Neuronal stem cell (in vitro differentiated cells): ENCODE measurements around the gene SOWAHA.

Experiments
- DNase-seq: peaks from one replicate; pipeline ENCODE4 v3.0.0-alpha.2; 2013; ENCODE audit warnings: low spot score
- H2AFZ ChIP-seq: one replicate; pipeline ENCODE4 v1.6.1; 2013; ENCODE audit warnings: mild to moderate bottlenecking, low read length, inconsistent platforms
- H2AK5ac ChIP-seq: 2 replicates; pipeline ENCODE4 v1.6.1; 2013; ENCODE audit warnings: low read depth, mild to moderate bottlenecking, inconsistent platforms, low read length, moderate library complexity, mixed read lengths
- H2BK120ac ChIP-seq: 2 replicates; pipeline ENCODE4 v1.6.1; 2013; ENCODE audit warnings: low read depth, mild to moderate bottlenecking, inconsistent platforms, low read length, moderate library complexity, mixed read lengths
- H2BK12ac ChIP-seq: one replicate; pipeline ENCODE4 v1.6.1; 2013; ENCODE audit warnings: low read length, inconsistent platforms
- H2BK15ac ChIP-seq: 2 replicates; pipeline ENCODE4 v1.6.1; 2013; ENCODE audit warnings: mild to moderate bottlenecking, low read length, inconsistent platforms, mixed read lengths
- H2BK5ac ChIP-seq: one replicate; pipeline ENCODE4 v1.6.1; 2013; ENCODE audit warnings: inconsistent platforms, mild to moderate bottlenecking, low read length, moderate library complexity
- H3K14ac ChIP-seq: one replicate; pipeline ENCODE4 v1.6.1; 2013; ENCODE audit warnings: low read length, inconsistent platforms
- H3K18ac ChIP-seq: 2 replicates; pipeline ENCODE4 v1.6.1; 2013; ENCODE audit warnings: low read length, inconsistent platforms
- H3K23ac ChIP-seq: 2 replicates; pipeline ENCODE4 v1.6.1; 2013; ENCODE audit warnings: low read depth, mild to moderate bottlenecking, mixed read lengths, low read length, inconsistent platforms; ENCODE audit not compliant: poor library complexity
- H3K27ac ChIP-seq: replicated peaks from 3 replicates; pipeline ENCODE4 v1.5.1; 2013; ENCODE audit warnings: low read length, inconsistent platforms
- H3K27me3 ChIP-seq, 3 experiments: 2 replicates each; pipeline ENCODE4 v1.6.1; 2013; ENCODE audit warnings: low read length in 3 of 3, mild to moderate bottlenecking in 2 of 3, inconsistent platforms in 1 of 3, low read depth in 1 of 3, mixed read lengths in 1 of 3, moderate library complexity in 1 of 3; ENCODE audit not compliant: control insufficient read depth in 3 of 3, insufficient read depth in 3 of 3
- H3K36me3 ChIP-seq, 2 donors: replicated peaks in 1 of 2; 2 replicates each; pipeline ENCODE4 v1.6.1; 2013; ENCODE audit warnings: low read length in 2 of 2; ENCODE audit not compliant: control insufficient read depth in 2 of 2, insufficient read depth in 2 of 2
- H3K4ac ChIP-seq: 2 replicates; pipeline ENCODE4 v1.6.1; 2013; ENCODE audit warnings: inconsistent platforms, mild to moderate bottlenecking, low read length, moderate library complexity
- H3K4me1 ChIP-seq, 2 donors: 1 replicate in 1 of 2; 2 replicates in 1 of 2; pipeline ENCODE4 v1.6.1; 2013; ENCODE audit warnings: low read length in 2 of 2, low read depth in 1 of 2; ENCODE audit not compliant: control insufficient read depth in 2 of 2, insufficient read depth in 1 of 2
- H3K4me2 ChIP-seq: one replicate; pipeline ENCODE4 v1.6.1; 2013; ENCODE audit warnings: mild to moderate bottlenecking, low read length, inconsistent platforms; ENCODE audit not compliant: insufficient read depth, poor library complexity, severe bottlenecking
- H3K4me3 ChIP-seq, 2 donors: 2 replicates each; pipeline ENCODE4 v1.5.1; 2013; ENCODE audit warnings: low read length in 2 of 2, mild to moderate bottlenecking in 2 of 2, inconsistent platforms in 1 of 2, moderate library complexity in 1 of 2
- H3K79me1 ChIP-seq: one replicate; pipeline ENCODE4 v1.6.1; 2013; ENCODE audit warnings: low read depth, mild to moderate bottlenecking, inconsistent platforms, low read length, moderate library complexity
- H3K9ac ChIP-seq: one replicate; pipeline ENCODE4 v1.6.1; 2013; ENCODE audit warnings: mild to moderate bottlenecking, low read depth, low read length, inconsistent platforms; ENCODE audit not compliant: poor library complexity
- H3K9me3 ChIP-seq, 2 donors: replicated peaks in 1 of 2; 2 replicates each; pipeline versions ENCODE3 to v1.6.1; 2013; ENCODE audit warnings: low read length in 2 of 2, mild to moderate bottlenecking in 2 of 2, inconsistent platforms in 1 of 2, low read depth in 1 of 2, mixed read lengths in 1 of 2, moderate library complexity in 1 of 2; ENCODE audit not compliant: control insufficient read depth in 2 of 2, insufficient read depth in 1 of 2
- H4K8ac ChIP-seq: one replicate; pipeline ENCODE4 v1.6.1; 2013; ENCODE audit warnings: low read depth, mild to moderate bottlenecking, inconsistent platforms, low read length, moderate library complexity
- H4K91ac ChIP-seq: one replicate; pipeline ENCODE4 v1.6.1; 2013; ENCODE audit warnings: low read length, low read depth, mild to moderate bottlenecking, inconsistent platforms; ENCODE audit not compliant: poor library complexity
- WGBS, 2 donors: extraction: QIAGEN DNeasy Blood & Tissue Kit; methylation state at CpG; one replicate each; pipeline ENCODE4 v1.1.7; 2013; ENCODE audit warnings: missing lambda C conversion rate in 2 of 2, mixed read lengths in 1 of 2; ENCODE audit not compliant: insufficient read length in 2 of 2, insufficient replicate concordance in 1 of 2; ENCODE audit errors: extremely low coverage in 2 of 2; 5-methylcytosine and 5-hydroxymethylcytosine counted together

The SOWAHA gene

DNA sequence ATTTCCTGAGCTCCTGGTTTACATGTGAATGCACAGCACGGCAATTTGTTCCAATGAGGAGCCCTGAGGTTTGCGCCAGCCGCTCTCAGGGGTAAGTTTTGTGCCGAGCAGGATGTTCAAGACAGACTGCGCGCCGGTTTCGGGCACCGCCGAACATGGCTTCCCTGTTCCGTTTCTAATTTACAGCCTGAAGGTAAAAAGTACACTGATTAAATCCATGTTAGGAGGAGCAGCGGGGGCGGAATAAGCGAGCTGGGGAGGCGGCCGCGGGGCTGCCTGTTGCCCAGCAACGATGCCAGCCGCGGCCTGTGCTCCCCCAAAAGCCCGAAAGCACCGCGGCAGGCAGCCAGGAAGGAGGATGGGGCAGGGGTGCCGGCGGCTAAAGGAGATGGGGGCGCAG lies 6.4 kb downstream of the SOWAHA start:
- no peak overlapping the region for H2BK120ac ChIP-seq
- no peak overlapping the region for H3K4me3 ChIP-seq
- peaks cover 6 to 76% (median 32%) of the 10 kb centered on the region in 3 experiments for H3K27me3 ChIP-seq
- H3K27ac ChIP-seq: no peak overlapping the region
- peak overlapping the region; percentile 73 for H3K23ac ChIP-seq
- H4K8ac ChIP-seq: no peak overlapping the region
- peaks cover 0 to 2% of the 10 kb centered on the region in 2 donors for H3K4me1 ChIP-seq
- H4K91ac ChIP-seq: no peak overlapping the region
- H2BK5ac ChIP-seq: no peak overlapping the region
- H3K14ac ChIP-seq: no peak overlapping the region
- no peak overlapping the region for H2AK5ac ChIP-seq
- H3K18ac ChIP-seq: no peak overlapping the region
- no peak overlapping the region for H2BK15ac ChIP-seq
- no peak overlapping the region for H3K4me2 ChIP-seq
- peak overlapping the region; percentile 84 for H2AFZ ChIP-seq
- no CpG with 5 or more reads among the region's 26 CpGs for WGBS, 2 donors
- no peak overlapping the region for H3K9ac ChIP-seq
- no peaks in the 10 kb centered on the region for H3K79me1 ChIP-seq
- DNase-seq: no peak
- H3K4ac ChIP-seq: no peak overlapping the region
- no peak overlapping the region for H2BK12ac ChIP-seq
- H3K36me3 ChIP-seq: no peaks in the 10 kb centered on the region
- H3K9me3 ChIP-seq: peaks cover 0 to 5% of the 10 kb centered on the region in 2 donors

DNA sequence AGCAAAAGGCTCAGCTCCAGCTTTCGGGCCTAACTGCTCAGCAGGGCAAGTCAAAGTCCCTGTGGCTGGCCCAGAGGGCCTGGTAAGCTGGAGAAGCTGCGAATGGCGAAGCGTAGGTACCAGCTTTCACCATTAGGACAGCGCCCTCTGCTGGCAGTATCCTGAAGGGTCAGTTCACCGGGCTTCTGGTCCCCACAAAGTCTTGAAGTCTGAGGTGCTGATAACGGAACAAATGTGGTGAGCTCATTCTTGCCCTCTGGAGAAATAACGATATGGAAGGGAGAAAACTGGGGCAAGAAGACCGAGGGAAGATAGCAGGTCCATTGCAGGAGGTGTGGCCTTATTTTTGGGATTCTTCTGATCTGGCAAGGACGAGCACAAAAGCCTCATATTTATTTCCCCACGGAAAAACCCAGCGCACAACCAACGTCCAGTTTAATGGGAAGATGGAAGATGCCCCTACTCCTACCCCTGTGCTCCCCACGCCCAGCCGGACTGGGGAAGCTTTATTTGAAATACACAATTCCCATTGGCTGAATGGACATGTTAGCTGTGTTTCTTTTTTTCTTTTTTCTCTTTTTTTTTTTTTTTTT lies 7.2 kb downstream of the SOWAHA start:
- peak; percentile 90 for DNase-seq
- Histone ChIP-seq H3K4me1 (no peaks in the 10 kb centered on the region), H3K9me3 (peaks cover 0 to 2% of the 10 kb centered on the region in 2 donors), H2AK5ac (no peak overlapping the region), H3K4me2 (no peak overlapping the region), H3K9ac (no peak overlapping the region), H3K79me1 (no peaks in the 10 kb centered on the region), H3K27me3 (peaks cover 7 to 75% (median 32%) of the 10 kb centered on the region in 3 experiments), H3K27ac (no peak overlapping the region), H2BK15ac (no peak overlapping the region), H2BK5ac (no peak overlapping the region), H3K4me3 (no peak overlapping the region), H2AFZ (peak overlapping the region; percentile 84), H4K91ac (no peak overlapping the region), H3K23ac (no peak overlapping the region), H4K8ac (no peak overlapping the region), H3K4ac (no peak overlapping the region), H2BK120ac (no peak overlapping the region), H2BK12ac (no peak overlapping the region), H3K14ac (no peak overlapping the region), H3K36me3 (no peaks in the 10 kb centered on the region), H3K18ac (no peak overlapping the region)
- no CpG with 5 or more reads among the region's 15 CpGs for WGBS, 2 donors

DNA sequence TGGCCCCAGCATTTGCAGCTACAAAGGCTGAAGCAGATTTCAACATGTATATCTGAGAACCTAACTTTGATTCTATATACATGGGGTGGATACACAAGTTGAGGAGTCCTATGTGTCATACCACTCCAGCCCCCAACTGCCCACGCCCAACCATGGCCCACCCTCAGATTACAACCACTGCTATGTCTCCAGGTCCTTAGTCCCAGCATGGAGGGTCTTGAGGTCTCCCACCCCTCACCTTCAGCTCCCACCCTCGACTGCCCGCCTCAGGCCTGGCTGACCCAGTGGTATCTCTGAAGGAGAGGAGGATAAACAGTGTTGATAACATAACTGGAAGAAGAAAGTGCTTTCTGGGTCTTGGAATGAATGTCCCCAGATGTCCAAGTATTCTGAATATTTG lies 8.2 kb downstream of the SOWAHA start:
- no CpG with 5 or more reads among the region's 3 CpGs for WGBS, 2 donors
- Histone ChIP-seq H4K91ac (no peak overlapping the region), H3K4ac (no peak overlapping the region), H3K23ac (no peak overlapping the region), H3K4me1 (peaks cover 0 to 4% of the 10 kb centered on the region in 2 donors), H2AK5ac (no peak overlapping the region), H3K18ac (no peak overlapping the region), H3K36me3 (no peaks in the 10 kb centered on the region), H3K9me3 (peaks cover 0 to 2% of the 10 kb centered on the region in 2 donors), H4K8ac (no peak overlapping the region), H3K4me2 (no peak overlapping the region), H2AFZ (peak overlapping the region; percentile 49), H3K27ac (no peak overlapping the region), H2BK5ac (no peak overlapping the region), H2BK120ac (no peak overlapping the region), H3K14ac (no peak overlapping the region), H3K79me1 (no peaks in the 10 kb centered on the region), H2BK12ac (no peak overlapping the region), H3K9ac (no peak overlapping the region), H3K4me3 (no peak overlapping the region), H2BK15ac (no peak overlapping the region), H3K27me3 (peaks cover 12 to 69% (median 41%) of the 10 kb centered on the region in 3 experiments)
- DNase-seq: no peak

DNA sequence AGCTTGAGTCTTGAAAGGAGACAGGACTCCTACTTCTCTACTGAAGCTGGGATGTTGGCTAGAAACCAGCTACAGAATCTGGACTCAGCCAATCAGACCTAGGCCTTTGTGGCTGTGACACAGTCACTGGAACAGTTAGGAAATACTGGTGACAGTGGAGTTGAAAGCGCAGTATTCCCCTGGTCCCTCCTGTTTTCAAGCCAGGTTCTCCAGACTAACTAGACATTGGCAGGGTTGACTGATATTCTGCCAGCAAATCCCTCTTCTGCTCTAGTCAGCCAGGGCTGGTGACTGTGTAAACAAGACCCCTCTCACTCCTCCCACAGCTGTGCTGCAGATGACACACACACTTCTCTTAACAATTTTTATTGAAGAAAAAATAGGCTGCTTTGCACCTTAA lies 8.7 kb downstream of the SOWAHA start:
- Histone ChIP-seq H3K9ac (no peak overlapping the region), H2BK120ac (no peak overlapping the region), H3K4me1 (peaks cover 0 to 4% of the 10 kb centered on the region in 2 donors), H4K91ac (no peak overlapping the region), H3K27me3 (peaks cover 12 to 69% (median 45%) of the 10 kb centered on the region in 3 experiments), H2AFZ (peak overlapping the region; percentile 49), H3K14ac (no peak overlapping the region), H3K27ac (no peak overlapping the region), H3K79me1 (no peaks in the 10 kb centered on the region), H3K36me3 (no peaks in the 10 kb centered on the region), H3K9me3 (peaks cover 0 to 2% of the 10 kb centered on the region in 2 donors), H4K8ac (no peak overlapping the region), H3K23ac (no peak overlapping the region), H3K4me2 (no peak overlapping the region), H2BK12ac (no peak overlapping the region), H3K4ac (no peak overlapping the region), H3K4me3 (no peak overlapping the region), H2BK5ac (no peak overlapping the region), H2AK5ac (no peak overlapping the region), H2BK15ac (no peak overlapping the region), H3K18ac (no peak overlapping the region)
- no peak for DNase-seq
- no CpG with 5 or more reads among the region's 1 CpG for WGBS, 2 donors
